ENCODE data around the gene NDEL1.
"Not testable (repeated sequence)": the region's sequence is repeated elsewhere in the genome, so short reads cannot be mapped to it uniquely, and the experiment has no call there.

NDEL1 gene, protein sequence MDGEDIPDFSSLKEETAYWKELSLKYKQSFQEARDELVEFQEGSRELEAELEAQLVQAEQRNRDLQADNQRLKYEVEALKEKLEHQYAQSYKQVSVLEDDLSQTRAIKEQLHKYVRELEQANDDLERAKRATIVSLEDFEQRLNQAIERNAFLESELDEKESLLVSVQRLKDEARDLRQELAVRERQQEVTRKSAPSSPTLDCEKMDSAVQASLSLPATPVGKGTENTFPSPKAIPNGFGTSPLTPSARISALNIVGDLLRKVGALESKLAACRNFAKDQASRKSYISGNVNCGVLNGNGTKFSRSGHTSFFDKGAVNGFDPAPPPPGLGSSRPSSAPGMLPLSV

DNA sequence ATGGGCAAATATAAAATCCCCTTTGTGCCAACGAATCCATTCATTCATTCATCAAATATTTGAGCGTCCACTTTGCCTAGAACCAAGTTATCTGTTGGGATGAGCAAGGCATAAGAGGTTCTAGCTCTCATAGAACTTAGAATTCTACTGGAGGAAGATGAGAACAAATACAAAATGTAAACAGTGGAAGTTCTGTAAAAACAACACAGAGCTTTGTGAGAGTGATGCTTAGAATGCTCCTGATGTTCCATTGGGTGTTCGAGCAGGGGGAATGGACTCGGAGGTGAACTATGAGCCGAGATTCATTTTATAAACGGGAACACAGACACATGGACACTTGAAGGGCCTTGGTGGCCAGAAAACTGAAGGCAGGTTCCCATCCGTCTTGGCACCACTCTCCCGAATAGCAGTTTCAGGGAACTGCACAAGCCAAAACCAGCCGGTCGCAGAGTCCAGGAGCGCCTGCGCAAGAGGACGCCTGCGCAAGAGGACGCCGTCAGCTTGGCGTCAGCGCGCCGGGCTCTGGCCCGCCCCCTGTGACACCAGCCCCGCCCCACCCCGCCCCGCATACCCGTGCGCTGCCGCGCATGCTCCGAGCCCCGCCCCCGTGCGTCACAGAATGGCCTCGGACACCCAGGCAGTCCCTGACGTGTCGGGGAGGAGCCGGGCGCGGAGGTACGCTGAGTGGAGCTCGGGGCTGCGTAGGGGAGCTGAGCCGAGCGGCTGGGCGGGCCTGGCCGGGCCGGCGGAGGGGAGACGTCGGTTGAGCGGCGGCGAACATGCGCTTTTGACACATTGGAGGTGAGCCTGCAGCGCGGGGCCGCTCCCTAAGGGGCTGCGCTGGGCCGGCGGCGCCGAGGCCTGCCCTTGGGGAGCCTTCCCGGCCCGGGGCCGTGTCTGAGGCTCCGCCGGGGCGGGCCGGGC, at the start of gene NDEL1:
NDEL1 (plus strand) TSS at position 640 of the 924 bp plus-strand sequence. CDS start 8,388 bp downstream, outside the sequence.
- DNase-seq (ENCODE audit: low read depth in 1 of 2, low spot score in 1 of 2) = peak; percentile 97 to 99

DNA sequence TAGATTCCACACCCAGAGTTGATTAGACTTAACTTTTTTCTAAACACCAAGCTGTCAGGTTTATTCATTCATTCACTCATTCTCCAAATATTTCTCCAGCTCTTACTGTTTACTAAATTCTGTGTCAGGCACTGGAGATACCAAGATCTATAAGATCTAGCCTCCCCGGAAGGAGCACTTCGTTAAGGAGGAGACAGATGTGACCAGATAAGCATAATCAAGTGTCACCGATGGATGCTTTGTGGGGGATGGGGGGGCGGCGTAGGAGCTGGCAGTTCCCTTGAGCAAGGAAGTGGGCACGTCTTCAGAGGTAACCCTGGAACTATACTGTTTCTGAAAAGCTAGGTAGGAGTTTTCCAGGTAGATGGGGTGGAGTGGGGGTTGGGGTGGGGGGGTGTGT, 48.8 kb upstream of the NDEL1 start:
- DNase-seq (ENCODE audit: low read depth in 1 of 2, low spot score in 1 of 2) = no peak

DNA sequence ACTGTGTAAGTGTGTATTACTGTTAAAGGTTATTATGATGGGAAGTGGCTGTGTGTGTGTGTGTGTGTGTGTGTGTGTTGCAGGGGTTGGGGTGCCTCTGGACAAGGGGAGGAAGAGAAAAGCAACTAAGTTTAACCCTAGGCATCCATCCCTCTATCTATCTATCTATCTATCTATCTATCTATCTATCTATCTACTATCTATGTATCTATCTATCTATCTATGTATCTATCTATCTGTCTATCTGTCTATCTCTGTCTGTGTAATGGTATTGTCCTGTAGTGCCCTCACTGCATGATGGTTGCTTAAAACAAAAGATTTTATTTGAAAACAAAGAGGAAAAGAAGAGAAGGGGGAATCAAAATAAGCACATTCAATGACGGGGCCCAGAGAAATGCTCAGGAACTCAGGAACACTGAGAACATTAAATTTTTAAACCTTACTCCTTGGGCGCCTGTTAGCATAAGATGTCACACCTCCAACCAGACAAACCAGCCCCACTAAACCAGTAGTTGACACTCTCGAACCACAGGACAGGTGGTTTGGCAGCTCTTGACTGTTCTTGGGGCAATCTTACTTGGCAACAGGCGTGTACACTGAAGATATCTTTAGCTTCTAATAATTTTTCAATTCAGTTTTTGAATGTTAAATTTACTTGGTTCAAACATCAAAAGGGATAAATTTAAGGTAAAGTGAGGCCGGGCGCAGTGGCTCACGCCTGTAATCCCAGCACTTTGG, 47.6 kb upstream of the NDEL1 start:
- DNase-seq (ENCODE audit: low read depth in 1 of 2, low spot score in 1 of 2) = no peak

DNA sequence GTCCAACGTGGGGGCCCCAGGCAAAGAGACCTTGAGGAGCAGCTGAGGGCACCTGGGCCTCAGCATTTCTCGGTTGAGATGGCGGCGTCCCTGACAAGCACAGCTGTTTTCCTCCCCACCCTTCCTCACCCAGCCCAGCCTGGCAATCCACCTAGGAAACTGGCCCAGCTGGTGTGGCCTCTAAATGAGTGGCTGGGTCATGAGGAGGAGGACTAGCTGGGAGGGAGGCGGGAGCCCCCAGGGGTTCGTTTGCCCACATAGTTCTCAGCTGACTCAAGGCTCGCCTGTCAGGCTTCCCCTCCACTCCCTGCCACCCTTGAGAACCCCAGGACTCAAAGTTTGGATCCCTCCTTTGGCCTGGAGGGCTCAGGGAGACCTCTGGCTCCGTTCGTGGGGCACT, 44.0 kb upstream of the NDEL1 start:
- no peak for DNase-seq (ENCODE audit: low read depth in 1 of 2, low spot score in 1 of 2)

DNA sequence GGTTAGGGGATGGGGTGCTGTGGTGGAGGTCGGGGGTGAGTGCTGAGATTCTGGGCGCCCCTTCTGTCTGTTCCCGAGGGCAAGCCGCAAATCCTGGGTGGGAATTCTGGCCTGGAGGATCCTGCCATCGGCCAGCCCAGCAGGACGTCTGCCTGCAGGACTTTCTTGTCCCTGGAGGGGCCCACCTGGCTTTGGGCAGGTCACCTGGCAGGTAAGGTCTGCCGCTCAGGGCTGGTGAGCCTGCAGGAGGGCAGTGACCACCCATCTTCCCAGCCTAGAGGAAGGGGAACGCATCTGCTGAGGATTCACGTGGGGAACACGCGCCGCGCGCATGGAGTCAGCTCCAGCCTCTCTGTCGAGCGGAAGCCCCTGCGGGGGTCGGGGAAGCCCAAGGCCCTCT, 43.4 kb upstream of the NDEL1 start:
- no peak for DNase-seq (ENCODE audit: low read depth in 1 of 2, low spot score in 1 of 2)

DNA sequence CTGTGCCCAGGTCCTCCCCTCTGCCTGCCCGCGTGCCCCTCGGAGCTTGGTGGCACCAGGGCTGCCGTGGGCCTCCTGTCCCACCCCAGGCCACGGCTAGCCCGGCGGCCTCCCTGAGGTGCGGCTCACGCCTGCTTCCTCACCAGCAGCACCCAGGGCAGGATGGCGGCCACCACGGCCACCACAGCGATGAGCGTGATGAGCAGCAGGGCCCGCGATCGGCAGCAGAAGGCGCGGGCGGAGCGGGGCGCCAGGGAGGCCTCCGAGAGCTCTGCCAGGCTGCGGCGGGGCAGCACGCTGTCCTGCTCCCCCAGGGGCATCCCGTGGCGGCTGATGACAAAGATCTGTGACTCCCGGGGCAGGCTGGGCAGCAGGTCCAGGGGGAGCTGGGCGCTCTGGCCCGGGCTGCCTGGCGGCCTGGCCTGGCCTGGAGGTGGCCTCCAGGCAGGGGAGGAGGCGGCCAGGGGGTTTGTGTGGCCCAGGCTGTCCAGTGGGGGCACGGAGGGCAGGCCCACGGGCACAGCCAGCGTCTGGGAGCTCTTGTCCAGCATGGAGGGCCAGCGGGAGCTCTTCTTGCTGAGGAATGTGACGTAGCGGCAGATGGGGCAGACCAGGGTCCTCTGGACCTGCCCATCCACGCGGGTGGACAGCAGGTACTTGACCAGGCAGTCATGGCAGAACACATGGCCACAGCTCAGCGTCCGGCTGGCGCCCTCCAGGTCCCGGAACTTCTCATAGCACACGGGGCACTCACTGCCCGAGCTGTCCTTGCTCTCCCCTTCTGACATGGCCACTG, 42.8 kb upstream of the NDEL1 start:
- DNase-seq (ENCODE audit: low read depth in 1 of 2, low spot score in 1 of 2) = no peak

DNA sequence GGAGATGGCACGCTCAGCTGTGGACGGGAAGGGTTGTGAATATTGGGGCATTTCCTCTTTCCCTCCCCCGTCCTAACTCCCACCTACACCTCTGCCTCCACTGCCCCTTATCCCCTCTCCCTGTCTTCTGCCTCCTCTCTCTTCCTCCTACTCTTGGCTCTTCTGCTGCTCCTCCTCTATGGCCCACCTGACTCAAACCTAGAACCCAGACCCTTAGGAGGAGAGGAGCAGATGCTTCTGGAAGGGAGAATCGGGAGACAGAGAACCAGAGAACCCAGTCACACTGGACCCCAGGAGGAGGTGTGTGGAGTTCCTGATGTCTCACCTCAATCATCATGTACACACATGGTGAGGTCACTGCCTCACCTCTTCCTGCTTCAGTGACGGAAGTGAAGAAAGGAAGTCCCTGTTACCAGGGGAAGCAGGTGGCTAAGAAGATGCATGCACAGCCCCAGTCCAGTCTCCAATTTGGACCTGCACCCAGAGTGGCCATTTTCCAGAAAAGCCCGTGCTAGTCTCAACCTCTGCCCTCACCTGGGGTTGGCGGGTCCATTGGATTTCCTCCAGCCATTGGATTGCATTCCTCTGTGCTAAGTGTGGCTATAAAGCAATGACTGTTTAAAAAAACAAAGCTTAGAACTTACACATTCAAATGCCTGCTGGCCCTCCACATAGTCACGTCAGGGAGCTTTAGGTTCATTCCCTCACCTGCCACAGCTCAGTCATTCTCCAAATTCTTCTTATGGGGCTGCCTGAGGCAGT, 42.0 kb upstream of the NDEL1 start:
- no peak for DNase-seq (ENCODE audit: low read depth in 1 of 2, low spot score in 1 of 2)

DNA sequence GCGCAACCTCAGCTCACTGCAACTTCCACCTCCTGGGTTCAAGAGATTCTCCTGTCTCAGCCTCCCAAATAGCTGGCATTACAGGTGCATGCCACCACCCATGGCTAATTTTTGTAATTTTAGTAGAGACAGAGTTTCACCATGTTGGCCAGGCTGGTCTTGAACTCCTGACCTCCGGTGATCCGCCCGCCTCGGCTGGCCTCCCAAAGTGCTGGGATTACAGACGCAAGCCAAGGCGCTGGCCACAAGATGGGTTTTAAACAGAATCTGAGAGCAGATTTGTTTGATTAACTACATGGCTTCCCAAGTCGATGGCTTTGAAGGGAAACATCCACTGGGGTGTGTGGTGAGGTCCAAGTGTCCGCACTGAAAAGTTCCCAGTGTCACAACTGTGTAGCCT, 41.2 kb upstream of the NDEL1 start:
- not testable (repeated sequence) for DNase-seq (ENCODE audit: low read depth in 1 of 2, low spot score in 1 of 2)

DNA sequence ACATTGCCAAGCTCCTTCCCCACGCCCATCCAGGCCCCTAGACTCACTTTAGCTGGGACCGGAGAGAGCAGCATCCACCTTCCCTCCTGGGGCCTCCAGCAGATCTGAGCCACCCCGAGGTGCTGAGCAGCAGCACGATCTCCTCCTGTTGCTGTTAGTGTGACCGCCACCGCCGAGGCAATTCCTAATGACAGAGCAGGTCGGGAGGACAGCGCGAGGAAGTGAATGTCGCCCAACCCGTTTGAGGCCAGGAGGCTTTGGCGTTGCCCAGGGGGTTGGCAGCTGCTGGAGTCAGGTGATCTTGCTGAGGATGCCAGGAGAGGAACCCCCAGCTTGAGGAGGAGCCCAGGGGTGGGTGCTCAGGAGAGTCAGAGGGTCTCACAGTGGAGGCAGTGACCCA, 38.0 kb upstream of the NDEL1 start, which contains the start of gene RNF222:
RNF222 (minus strand) TSS at position 192 of the 400 bp plus-strand sequence. CDS start 4,366 bp downstream, outside the sequence.
- no peak for DNase-seq (ENCODE audit: low read depth in 1 of 2, low spot score in 1 of 2)

DNA sequence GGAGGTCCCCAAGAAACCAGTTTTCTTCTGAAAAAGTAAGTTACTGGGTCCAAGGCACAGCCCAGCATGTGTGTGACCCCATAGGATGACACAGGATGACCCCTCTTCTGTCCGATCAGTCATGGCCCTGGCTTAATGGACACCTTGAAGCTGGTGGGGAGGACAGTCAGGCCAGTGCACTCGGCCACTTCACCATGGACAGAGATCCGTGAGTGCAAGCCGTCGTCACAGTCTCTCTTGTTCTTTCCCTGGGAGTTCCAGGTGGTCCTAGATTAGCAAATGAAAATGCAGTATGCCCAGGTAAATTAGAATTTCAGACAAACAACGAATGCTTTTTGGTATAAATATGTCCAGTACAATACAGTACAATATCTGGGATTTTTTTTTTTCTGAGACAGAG, 36.7 kb upstream of the NDEL1 start:
- no peak for DNase-seq (ENCODE audit: low read depth in 1 of 2, low spot score in 1 of 2)

DNA sequence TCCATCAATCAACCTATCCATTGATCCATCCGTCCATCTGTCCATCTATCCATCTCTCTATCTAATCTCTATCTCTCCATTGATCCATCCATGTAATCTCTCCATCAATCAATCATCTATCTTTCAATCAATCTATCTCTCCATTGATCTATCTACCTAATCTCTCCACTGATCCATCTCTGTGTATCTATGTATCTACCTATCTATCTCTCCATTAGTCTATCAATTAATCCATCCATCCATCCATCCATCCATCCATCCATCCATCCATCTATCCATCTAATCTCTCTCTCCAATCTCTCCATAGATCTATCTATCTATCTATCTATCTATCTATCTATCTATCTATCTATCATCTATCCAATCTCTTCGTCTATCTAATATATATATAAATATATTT, 34.6 kb upstream of the NDEL1 start:
- DNase-seq (ENCODE audit: low read depth in 1 of 2, low spot score in 1 of 2) = no peak

DNA sequence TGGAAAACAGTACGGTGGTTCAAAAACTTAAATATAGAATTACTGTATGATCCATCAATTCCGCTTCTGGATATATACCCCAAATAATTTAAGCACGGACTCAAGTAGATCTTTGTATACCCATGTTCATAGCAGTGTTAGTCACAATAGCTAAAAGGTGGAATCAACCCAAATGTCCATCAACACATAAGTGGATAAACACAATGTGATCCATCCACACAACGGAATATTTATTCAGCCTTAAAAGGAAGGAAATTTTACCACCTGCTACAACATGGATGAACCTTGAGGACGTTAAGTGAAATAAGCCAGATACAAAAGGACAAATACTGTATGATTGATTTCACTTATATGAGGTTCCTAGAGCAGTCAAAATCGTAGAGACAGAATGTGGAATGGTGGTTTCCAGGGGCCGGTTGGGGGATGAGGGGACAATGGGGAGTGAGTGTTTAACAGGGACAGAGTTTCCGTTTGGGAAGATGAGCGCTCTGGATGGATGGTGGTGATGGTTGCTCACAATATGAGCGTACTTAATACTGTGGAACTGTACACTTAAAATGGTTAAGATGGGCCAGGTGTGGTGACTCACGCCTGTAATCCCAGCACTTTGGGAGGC, 32.7 kb upstream of the NDEL1 start:
- no peak for DNase-seq (ENCODE audit: low read depth in 1 of 2, low spot score in 1 of 2)

DNA sequence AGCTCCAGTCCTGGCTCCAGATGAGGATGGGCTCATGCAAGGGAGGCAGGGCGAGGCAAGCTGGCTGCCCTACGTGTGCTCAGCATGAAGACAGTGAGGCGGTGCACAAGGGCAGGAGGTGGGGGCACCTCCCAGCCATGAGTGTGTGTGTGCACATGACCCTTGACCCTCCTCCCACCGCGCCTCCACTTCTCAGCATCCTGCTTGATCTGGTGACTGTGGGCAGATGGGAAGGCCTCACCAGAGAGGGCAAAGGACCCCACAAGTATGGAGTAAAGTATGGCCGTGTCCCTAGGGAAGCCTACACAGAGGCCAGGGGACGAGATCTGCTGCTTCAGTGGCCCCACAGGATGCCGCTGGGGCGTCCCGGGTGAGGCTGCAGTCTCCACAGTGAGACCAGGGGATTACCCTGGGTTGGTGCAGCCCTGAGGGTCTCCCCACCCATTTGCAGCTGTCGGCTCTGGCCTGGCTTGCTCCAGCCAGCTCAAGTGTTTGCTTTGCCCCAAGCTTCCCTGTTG, 30.1 kb upstream of the NDEL1 start:
- DNase-seq (ENCODE audit: low read depth in 1 of 2, low spot score in 1 of 2) = no peak

DNA sequence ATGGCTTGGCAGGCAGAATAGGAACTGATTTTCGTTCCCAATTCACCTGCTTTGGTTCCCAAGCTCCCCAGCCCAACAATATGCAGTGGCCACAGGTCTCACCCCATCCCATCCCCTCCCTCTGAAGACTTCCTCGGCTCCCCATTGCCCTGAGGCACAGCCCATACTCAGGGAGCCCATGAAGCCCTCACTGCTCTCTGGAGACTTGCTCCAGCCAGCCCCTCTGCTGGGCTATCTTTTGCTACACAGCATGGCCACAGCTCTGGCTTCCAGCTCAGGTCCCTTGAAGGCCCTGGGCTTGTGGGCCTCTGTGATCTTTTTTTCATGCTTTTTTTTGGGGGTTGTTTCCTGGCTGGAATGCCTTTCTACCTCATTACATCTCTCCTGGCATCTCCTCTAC, 29.5 kb upstream of the NDEL1 start:
- DNase-seq (ENCODE audit: low read depth in 1 of 2, low spot score in 1 of 2) = no peak

DNA sequence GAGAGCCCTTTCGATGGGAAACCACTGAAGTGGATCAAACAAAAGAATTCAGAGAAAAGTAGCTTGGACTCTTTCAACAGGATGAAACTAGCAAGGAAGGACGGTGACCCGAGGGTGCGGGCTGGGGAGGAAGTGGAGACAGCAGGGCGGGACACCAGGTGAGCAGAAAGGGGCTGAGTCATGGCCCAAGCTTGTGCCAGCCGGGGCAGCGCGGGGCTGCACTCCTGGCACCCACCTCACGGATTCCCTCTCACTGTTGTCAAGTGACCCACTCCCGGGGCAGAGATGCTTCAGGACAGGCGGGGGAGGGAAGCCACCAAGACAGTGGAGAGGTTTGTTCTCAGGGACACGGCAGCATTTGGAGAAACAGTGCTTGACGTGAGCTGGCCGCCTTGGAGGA, 27.3 kb upstream of the NDEL1 start:
- no peak for DNase-seq (ENCODE audit: low read depth in 1 of 2, low spot score in 1 of 2)

DNA sequence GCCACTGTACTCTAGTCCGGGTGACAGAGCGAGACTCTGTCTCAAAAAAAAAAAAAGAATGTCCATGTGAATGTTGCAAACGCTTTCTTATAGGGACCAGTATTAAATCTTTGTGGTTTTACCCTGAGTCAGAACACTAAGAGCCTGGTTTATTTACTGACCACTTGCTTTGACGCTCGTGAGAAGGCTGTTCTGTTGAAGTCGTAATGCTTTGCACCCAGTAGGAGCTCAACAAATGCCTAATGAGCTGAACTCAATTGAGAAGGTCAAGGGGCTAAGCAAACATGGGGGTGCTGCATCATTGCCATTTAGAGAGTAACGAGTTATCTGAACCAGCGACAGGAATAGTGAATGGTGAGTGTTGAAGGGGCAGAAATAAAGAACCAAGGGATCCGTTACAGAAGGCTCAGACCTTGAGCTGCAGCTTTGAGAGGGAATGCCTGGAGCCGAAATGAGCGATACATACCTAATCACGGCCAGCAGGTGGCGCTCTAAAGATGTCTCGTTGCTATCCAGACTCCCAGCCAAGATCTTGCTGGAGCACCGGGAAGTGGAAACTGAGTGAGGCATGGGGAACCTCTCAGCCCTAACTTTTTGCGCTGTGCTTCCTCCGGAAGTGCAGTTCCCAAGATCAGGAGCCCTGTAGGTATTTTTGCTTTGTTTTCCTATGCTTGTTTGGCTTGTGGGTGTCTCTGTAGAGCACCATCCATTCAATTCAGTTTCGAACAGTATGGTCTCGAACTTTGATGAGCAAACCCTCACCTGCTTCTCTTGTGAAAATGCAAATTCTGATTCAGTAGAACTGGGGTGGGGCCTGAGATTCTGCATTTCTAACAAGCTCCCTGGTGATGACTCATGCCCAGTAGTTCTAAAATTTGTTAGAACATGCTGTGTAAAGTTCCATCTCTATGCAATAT, 25.5 kb upstream of the NDEL1 start:
- peak; percentile 56 to 71 for DNase-seq (ENCODE audit: low read depth in 1 of 2, low spot score in 1 of 2)

DNA sequence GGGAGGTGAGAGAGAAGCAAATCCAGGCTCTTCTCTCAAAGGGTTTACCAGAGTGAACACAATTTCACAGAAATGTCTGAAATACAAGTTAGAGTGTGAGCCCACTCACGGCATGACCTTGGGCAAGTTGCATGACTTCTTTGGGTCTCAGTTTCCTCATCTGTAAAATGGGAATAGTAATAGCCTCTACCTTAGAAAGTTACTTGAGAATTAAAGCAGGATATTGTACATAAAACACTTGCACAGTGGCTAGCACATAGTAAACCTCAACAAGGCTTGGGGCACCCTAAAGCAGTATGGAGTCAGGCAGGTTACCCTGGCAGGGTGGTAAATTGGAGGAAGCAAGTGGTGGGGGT, 24.8 kb upstream of the NDEL1 start:
- DNase-seq (ENCODE audit: low read depth in 1 of 2, low spot score in 1 of 2) = no peak

DNA sequence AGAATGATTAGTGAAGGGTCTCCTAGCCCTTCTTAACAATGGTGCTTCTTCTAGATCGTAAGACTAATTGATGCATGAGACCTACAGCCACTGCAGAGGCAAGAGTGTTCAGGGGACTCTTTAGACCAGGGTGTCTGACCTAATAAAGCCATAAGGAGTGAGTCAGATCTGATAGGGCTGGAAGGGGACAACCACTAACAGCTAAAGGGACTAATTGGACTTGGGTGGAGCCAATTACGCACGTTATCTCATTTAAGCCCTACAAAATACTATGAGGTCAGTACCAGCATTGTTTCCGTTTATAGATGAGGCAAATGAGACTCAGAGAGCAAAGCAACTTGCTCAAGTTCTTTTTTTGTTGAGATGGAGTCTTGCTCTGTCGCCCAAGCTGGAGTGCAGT, 23.6 kb upstream of the NDEL1 start:
- DNase-seq (ENCODE audit: low read depth in 1 of 2, low spot score in 1 of 2) = no peak

Data from activated CD4-positive, alpha-beta T cell treated with anti-CD3 and anti-CD28 coated beads, Interleukin-2, amount 50 U/mL, for 24 hours (primary cell).